ENCODE data around the gene ZNF385A.

DNA sequence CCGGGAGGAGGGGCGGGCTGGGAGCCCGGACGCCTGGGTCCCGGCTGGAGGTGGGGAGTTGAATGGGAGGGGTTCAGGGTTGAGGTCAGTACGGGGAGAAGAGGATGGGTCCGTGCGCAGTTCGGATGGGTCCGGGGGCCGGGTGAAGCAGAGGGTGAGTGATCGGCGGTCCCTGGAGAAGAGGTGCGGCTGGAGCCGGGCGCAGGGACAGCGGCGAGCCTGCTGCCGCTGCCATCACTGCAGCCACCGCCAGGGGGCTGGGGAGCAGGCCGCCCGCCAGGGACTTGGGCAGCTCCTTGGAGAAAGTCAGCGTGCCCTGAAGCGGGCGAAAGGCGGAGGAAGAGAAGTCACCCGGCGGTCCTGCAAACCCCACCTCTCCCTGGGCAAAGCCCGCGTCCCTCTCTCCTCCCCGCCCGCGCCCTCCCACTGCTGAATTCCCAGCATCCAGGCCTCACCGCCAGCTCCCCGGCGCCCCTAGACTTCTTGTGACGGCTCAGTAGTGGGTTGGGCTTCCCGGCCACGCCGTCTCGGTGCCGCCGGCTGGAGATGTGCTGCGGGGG lies 14.3 kb downstream of the ZNF385A start:
- no peak for TF ChIP-seq POLR2AphosphoS5 (IDR thresholded peaks at IDR 0.05; ENCODE audit: low read depth, low read length)
- TF ChIP-seq KDM1A (CRISPR knock-in tag; IDR thresholded peaks at IDR 0.05), result no peak
- no peak for TF ChIP-seq EP300 (IDR thresholded peaks at IDR 0.05; ENCODE audit: low read depth in 2 of 2, low read length in 2 of 2)
- no peak for TF ChIP-seq EP300 (CRISPR knock-in tag; IDR thresholded peaks at IDR 0.05; ENCODE audit: borderline replicate concordance)
- TF ChIP-seq, protein P1, sequence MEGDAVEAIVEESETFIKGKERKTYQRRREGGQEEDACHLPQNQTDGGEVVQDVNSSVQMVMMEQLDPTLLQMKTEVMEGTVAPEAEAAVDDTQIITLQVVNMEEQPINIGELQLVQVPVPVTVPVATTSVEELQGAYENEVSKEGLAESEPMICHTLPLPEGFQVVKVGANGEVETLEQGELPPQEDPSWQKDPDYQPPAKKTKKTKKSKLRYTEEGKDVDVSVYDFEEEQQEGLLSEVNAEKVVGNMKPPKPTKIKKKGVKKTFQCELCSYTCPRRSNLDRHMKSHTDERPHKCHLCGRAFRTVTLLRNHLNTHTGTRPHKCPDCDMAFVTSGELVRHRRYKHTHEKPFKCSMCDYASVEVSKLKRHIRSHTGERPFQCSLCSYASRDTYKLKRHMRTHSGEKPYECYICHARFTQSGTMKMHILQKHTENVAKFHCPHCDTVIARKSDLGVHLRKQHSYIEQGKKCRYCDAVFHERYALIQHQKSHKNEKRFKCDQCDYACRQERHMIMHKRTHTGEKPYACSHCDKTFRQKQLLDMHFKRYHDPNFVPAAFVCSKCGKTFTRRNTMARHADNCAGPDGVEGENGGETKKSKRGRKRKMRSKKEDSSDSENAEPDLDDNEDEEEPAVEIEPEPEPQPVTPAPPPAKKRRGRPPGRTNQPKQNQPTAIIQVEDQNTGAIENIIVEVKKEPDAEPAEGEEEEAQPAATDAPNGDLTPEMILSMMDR (CRISPR knock-in tag; IDR thresholded peaks at IDR 0.05), result peak; percentile 46

Measured in HepG2 (cell line).